ENCODE results near the gene KCNQ1.

The KCNQ1 gene

GRCh38 chr11:2804701-2805387 lies 360.0 kb downstream of the KCNQ1 start:
- DNase-seq = no peak

- DNase-seq = no peak
Measured at GRCh38 chr11:2805388-2806056, 360.7 kb downstream of the KCNQ1 start.

- DNase-seq = no peak
Measured at GRCh38 chr11:2806351-2807024, 361.7 kb downstream of the KCNQ1 start.

- no peak for DNase-seq
Measured at GRCh38 chr11:2807025-2807681, 362.3 kb downstream of the KCNQ1 start.

GRCh38 chr11:2807801-2808241 lies 363.0 kb downstream of the KCNQ1 start:
- no peak for DNase-seq

- DNase-seq = no peak
Measured at GRCh38 chr11:2808850-2809846, 364.3 kb downstream of the KCNQ1 start.

- no peak for DNase-seq
Measured at GRCh38 chr11:2809854-2810253, 365.0 kb downstream of the KCNQ1 start.

GRCh38 chr11:2810411-2811205 lies 365.8 kb downstream of the KCNQ1 start:
- no peak for DNase-seq

- no peak for DNase-seq
Measured at GRCh38 chr11:2811206-2812091, 366.6 kb downstream of the KCNQ1 start.

- no peak for DNase-seq
Measured at GRCh38 chr11:2812371-2812991, 367.7 kb downstream of the KCNQ1 start.

GRCh38 chr11:2813141-2813908 lies 368.5 kb downstream of the KCNQ1 start:
- no peak for DNase-seq

GRCh38 chr11:2813968-2814367 lies 369.2 kb downstream of the KCNQ1 start:
- no peak for DNase-seq

GRCh38 chr11:2814751-2815150 lies 369.9 kb downstream of the KCNQ1 start:
- DNase-seq = no peak

- DNase-seq = no peak
Measured at GRCh38 chr11:2815762-2816496, 371.1 kb downstream of the KCNQ1 start.

- no peak for DNase-seq
Measured at GRCh38 chr11:2816523-2816922, 371.7 kb downstream of the KCNQ1 start.

- DNase-seq = no peak
Measured at GRCh38 chr11:2816941-2817421, 372.2 kb downstream of the KCNQ1 start.

- no peak for DNase-seq
Measured at GRCh38 chr11:2817431-2817830, 372.6 kb downstream of the KCNQ1 start.

- no peak for DNase-seq
Measured at GRCh38 chr11:2818021-2818420, 373.2 kb downstream of the KCNQ1 start.
